Mucosa of rectum (tissue), 2 donors: ENCODE results near the gene WNK2.

Experiments
- H3K27ac ChIP-seq, 2 donors: one replicate each; pipeline ENCODE4 v1.7.0; 2013; ENCODE audit warnings: inconsistent platforms in 2 of 2, low read depth in 2 of 2, low read length in 2 of 2
- H3K27me3 ChIP-seq, 2 donors: one replicate each; pipeline ENCODE4 v1.7.0; 2013; ENCODE audit warnings: low read length in 2 of 2; ENCODE audit not compliant: control insufficient read depth in 2 of 2, insufficient read depth in 2 of 2
- H3K36me3 ChIP-seq, 2 donors: one replicate each; pipeline ENCODE4 v1.7.0; 2013; ENCODE audit warnings: low read length in 2 of 2; ENCODE audit not compliant: control insufficient read depth in 2 of 2, insufficient read depth in 2 of 2
- H3K4me1 ChIP-seq, 2 donors: one replicate each; pipeline ENCODE4 v1.7.0; 2013; ENCODE audit warnings: low read length in 2 of 2, mild to moderate bottlenecking in 1 of 2; ENCODE audit not compliant: control insufficient read depth in 2 of 2, insufficient read depth in 2 of 2
- H3K4me3 ChIP-seq, 2 donors: one replicate each; pipeline ENCODE4 v1.7.0; 2013; ENCODE audit warnings: low read length in 2 of 2
- H3K9ac ChIP-seq, 2 donors: one replicate each; pipeline ENCODE4 v1.7.0; 2013; ENCODE audit warnings: low read length in 2 of 2, low read depth in 1 of 2, mild to moderate bottlenecking in 1 of 2
- H3K9me3 ChIP-seq, 2 donors: one replicate each; pipeline ENCODE4 v1.7.0; 2013; ENCODE audit warnings: low read length in 2 of 2; ENCODE audit not compliant: control insufficient read depth in 2 of 2
- donor health status: healthy.
- donor health status: Normal muscosa, but diverticular disease.

Gene WNK2

GRCh38 chr9:93306579-93307091 is 122.7 kb downstream of the WNK2 start:
- Histone ChIP-seq H3K9me3 (no peaks in the 10 kb centered on the region), H3K9ac (no peak overlapping the region), H3K4me1 (peaks cover under 1 to 2% of the 10 kb centered on the region in 2 donors), H3K27me3 (no peaks in the 10 kb centered on the region), H3K36me3 (peaks cover 8 to 10% of the 10 kb centered on the region in 2 donors), H3K27ac (no peak overlapping the region), H3K4me3 (no peak overlapping the region)

- Histone ChIP-seq H3K4me1 (peaks cover 7 to 8% of the 10 kb centered on the region in 2 donors), H3K36me3 (peaks cover 8 to 10% of the 10 kb centered on the region in 2 donors), H3K9ac (no peak overlapping the region), H3K27me3 (no peaks in the 10 kb centered on the region), H3K4me3 (no peak overlapping the region), H3K27ac (no peak overlapping the region), H3K9me3 (no peaks in the 10 kb centered on the region)
Observed at GRCh38 chr9:93307468-93308157, 123.7 kb downstream of the WNK2 start.

GRCh38 chr9:93308158-93308602 is 124.2 kb downstream of the WNK2 start:
- Histone ChIP-seq H3K27ac (no peak overlapping the region), H3K4me1 (peaks cover 9 to 12% of the 10 kb centered on the region in 2 donors), H3K9ac (no peak overlapping the region), H3K4me3 (no peak overlapping the region), H3K27me3 (no peaks in the 10 kb centered on the region), H3K36me3 (peaks cover 8 to 10% of the 10 kb centered on the region in 2 donors), H3K9me3 (no peaks in the 10 kb centered on the region)

GRCh38 chr9:93308676-93309075 is 124.7 kb downstream of the WNK2 start:
- Histone ChIP-seq H3K4me3 (no peak overlapping the region), H3K27ac (no peak overlapping the region), H3K4me1 (peaks cover 9 to 12% of the 10 kb centered on the region in 2 donors), H3K27me3 (no peaks in the 10 kb centered on the region), H3K9me3 (no peaks in the 10 kb centered on the region), H3K9ac (no peak overlapping the region), H3K36me3 (peaks cover 8 to 10% of the 10 kb centered on the region in 2 donors)

GRCh38 chr9:93309889-93310425 is 126.0 kb downstream of the WNK2 start:
- no peak overlapping the region for H3K27ac ChIP-seq
- peaks cover 8 to 13% of the 10 kb centered on the region in 2 donors for H3K36me3 ChIP-seq
- peaks cover 9 to 12% of the 10 kb centered on the region in 2 donors for H3K4me1 ChIP-seq
- H3K27me3 ChIP-seq = no peaks in the 10 kb centered on the region
- no peak overlapping the region for H3K9ac ChIP-seq
- no peak overlapping the region for H3K4me3 ChIP-seq
- no peaks in the 10 kb centered on the region for H3K9me3 ChIP-seq

- no peak overlapping the region for H3K27ac ChIP-seq
- no peak overlapping the region for H3K9ac ChIP-seq
- peaks cover 13 to 22% of the 10 kb centered on the region in 2 donors for H3K36me3 ChIP-seq
- H3K4me1 ChIP-seq = peaks cover 9 to 12% of the 10 kb centered on the region in 2 donors
- no peaks in the 10 kb centered on the region for H3K9me3 ChIP-seq
- no peaks in the 10 kb centered on the region for H3K27me3 ChIP-seq
- no peak overlapping the region for H3K4me3 ChIP-seq
Observed at GRCh38 chr9:93315118-93315517, 131.2 kb downstream of the WNK2 start.

GRCh38 chr9:93315960-93316359 is 132.0 kb downstream of the WNK2 start:
- H3K27ac ChIP-seq = no peak overlapping the region
- H3K9me3 ChIP-seq = no peaks in the 10 kb centered on the region
- no peak overlapping the region for H3K9ac ChIP-seq
- H3K36me3 ChIP-seq = peaks cover 11 to 21% of the 10 kb centered on the region in 2 donors
- H3K4me1 ChIP-seq = peaks cover 9 to 12% of the 10 kb centered on the region in 2 donors
- no peak overlapping the region for H3K4me3 ChIP-seq
- no peaks in the 10 kb centered on the region for H3K27me3 ChIP-seq

GRCh38 chr9:93316726-93317494 is 133.0 kb downstream of the WNK2 start:
- Histone ChIP-seq H3K4me1 (peaks cover 7 to 9% of the 10 kb centered on the region in 2 donors), H3K9me3 (no peaks in the 10 kb centered on the region), H3K36me3 (peaks cover 15 to 21% of the 10 kb centered on the region in 2 donors), H3K27ac (no peak overlapping the region), H3K4me3 (no peak overlapping the region), H3K27me3 (peaks cover 0 to 2% of the 10 kb centered on the region in 2 donors), H3K9ac (no peak overlapping the region)

- peaks cover 3 to 4% of the 10 kb centered on the region in 2 donors for H3K4me1 ChIP-seq
- no peak overlapping the region for H3K27ac ChIP-seq
- H3K4me3 ChIP-seq = no peak overlapping the region
- H3K9ac ChIP-seq = no peak overlapping the region
- peaks cover 0 to 2% of the 10 kb centered on the region in 2 donors for H3K27me3 ChIP-seq
- peaks cover 15 to 21% of the 10 kb centered on the region in 2 donors for H3K36me3 ChIP-seq
- no peaks in the 10 kb centered on the region for H3K9me3 ChIP-seq
Observed at GRCh38 chr9:93317495-93318094, 133.7 kb downstream of the WNK2 start.
